H1 (cell line): Measurements from ENCODE around the gene SKAP2. TPM values are rescaled to one million over a fixed set of nuclear protein-coding genes. Genes with fewer than 3 reads are reported as not detected.

Experiments
- CTCF ChIA-PET: fragments of 300-600 bp; sonication (Branson Sonifier 250); formaldehyde crosslinking; loops from one replicate; lab custom pipeline; 2021; ENCODE audit not compliant: partially characterized antibody; lab: Charles Lee
- POLR2A ChIA-PET: fragments of 300-600 bp; sonication (Branson Sonifier 250); formaldehyde crosslinking; loops from one replicate; lab custom pipeline; 2021; ENCODE audit warnings: inconsistent platforms; ENCODE audit not compliant: partially characterized antibody; lab: Charles Lee
- DNase-seq, 2 experiments: peaks; one replicate each; pipeline versions ENCODE4 v3.0.0 to v3.0.0-alpha.2; 2010 to 2022; ENCODE audit warnings: low spot score in 2 of 2, low read depth in 1 of 2, mixed read lengths in 1 of 2
- FAIRE-seq: peaks from 2 replicates; lab custom pipeline; 2011; peaks lifted over from hg19 to GRCh38; lab: Jason Lieb, UNC
- H2AFZ ChIP-seq: 2 replicates; pipeline ENCODE4 v1.8.1; 2012; ENCODE audit warnings: low read length, inconsistent platforms
- H2AK5ac ChIP-seq: 2 replicates; pipeline ENCODE4 v1.6.1; 2013; ENCODE audit warnings: low read depth, low read length
- H2BK120ac ChIP-seq: replicated peaks from 2 replicates; pipeline ENCODE3; 2013; ENCODE audit warnings: low read depth, low read length, inconsistent platforms
- H2BK12ac ChIP-seq: 2 replicates; pipeline ENCODE4 v1.6.1; 2013; ENCODE audit warnings: low read depth, low read length
- H2BK15ac ChIP-seq: 2 replicates; pipeline ENCODE4 v1.6.1; 2013; ENCODE audit warnings: low read length
- H2BK20ac ChIP-seq: 2 replicates; pipeline ENCODE4 v1.6.1; 2013; ENCODE audit warnings: low read length
- H2BK5ac ChIP-seq: 2 replicates; pipeline ENCODE4 v1.6.1; 2013; ENCODE audit warnings: low read depth, low read length
- H3K14ac ChIP-seq: 2 replicates; pipeline ENCODE4 v1.6.1; 2013; ENCODE audit warnings: inconsistent platforms; ENCODE audit not compliant: insufficient read length
- H3K18ac ChIP-seq: 2 replicates; pipeline ENCODE4 v1.6.1; 2013; ENCODE audit warnings: low read length; ENCODE audit errors: extremely low read depth
- H3K23ac ChIP-seq: 2 replicates; pipeline ENCODE4 v1.6.1; 2013; ENCODE audit warnings: inconsistent platforms; ENCODE audit not compliant: insufficient read length
- H3K23me2 ChIP-seq: 2 replicates; pipeline ENCODE4 v1.6.1; 2013; ENCODE audit warnings: low read depth, low read length
- H3K27ac ChIP-seq: 2 replicates; pipeline ENCODE4 v1.6.1; 2011; ENCODE audit warnings: low read depth, low read length, inconsistent platforms
- H3K27me3 ChIP-seq, 4 experiments: replicated peaks in 1 of 4; 1 replicate in 1 of 4; 2 replicates in 3 of 4; pipeline versions ENCODE4 v1.6.1 to v1.8.1; 2011 to 2013; ENCODE audit warnings: low read length in 3 of 4, mild to moderate bottlenecking in 3 of 4, inconsistent platforms in 2 of 4, mixed read lengths in 2 of 4, moderate library complexity in 1 of 4; ENCODE audit not compliant: control insufficient read depth in 3 of 4, insufficient read depth in 3 of 4; ENCODE audit errors: extremely low read depth in 1 of 4
- H3K36me3 ChIP-seq, 4 experiments: 2 replicates each; pipeline versions ENCODE4 v1.6.1 to v1.8.1; 2011 to 2013; ENCODE audit warnings: mild to moderate bottlenecking in 4 of 4, low read length in 3 of 4, moderate library complexity in 2 of 4, control low read depth in 1 of 4, inconsistent platforms in 1 of 4; ENCODE audit not compliant: insufficient read depth in 4 of 4, control insufficient read depth in 2 of 4
- H3K4ac ChIP-seq: replicated peaks from 2 replicates; pipeline ENCODE3; 2013; ENCODE audit warnings: low read length, low read depth, mixed read lengths, inconsistent platforms; ENCODE audit not compliant: insufficient read length
- H3K4me1 ChIP-seq, 4 experiments: replicated peaks in 1 of 4; 1 replicate in 1 of 4; 2 replicates in 3 of 4; pipeline versions ENCODE4 v1.6.1 to v1.8.1; 2011 to 2013; ENCODE audit warnings: low read length in 3 of 4, inconsistent platforms in 2 of 4, mixed read lengths in 1 of 4; ENCODE audit not compliant: insufficient read depth in 4 of 4, control insufficient read depth in 3 of 4
- H3K4me2 ChIP-seq, 2 experiments: 2 replicates each; pipeline versions ENCODE4 v1.6.1 to v1.8.1; 2011 to 2013; ENCODE audit warnings: low read depth in 2 of 2, low read length in 2 of 2, control low read depth in 1 of 2, inconsistent platforms in 1 of 2, mild to moderate bottlenecking in 1 of 2; ENCODE audit not compliant: insufficient read depth in 1 of 2
- H3K4me3 ChIP-seq, 4 experiments: fragments of 200-600, 300-600 bp in 1 of 4; sonication (generic), shearing (Covaris generic), sonication (Bioruptor Twin) in 1 of 4; 2 replicates each; pipeline versions ENCODE4 v1.5.1 to v1.8.1; 2011 to 2016; ENCODE audit warnings: low read length in 4 of 4, low read depth in 3 of 4, control low read depth in 2 of 4, inconsistent platforms in 2 of 4, mild to moderate bottlenecking in 2 of 4, mixed read lengths in 1 of 4, moderate library complexity in 1 of 4; ENCODE audit not compliant: insufficient read depth in 2 of 4; ENCODE audit errors: extremely low read depth in 1 of 4
- H3K56ac ChIP-seq: replicated peaks from 2 replicates; pipeline ENCODE3; 2013; ENCODE audit warnings: low read depth, mild to moderate bottlenecking, mixed read lengths, low read length, inconsistent platforms; ENCODE audit not compliant: insufficient read length
- H3K79me1 ChIP-seq: 2 replicates; pipeline ENCODE4 v1.6.1; 2013; ENCODE audit warnings: low read depth, low read length, control low read depth
- H3K79me2 ChIP-seq, 2 experiments: 2 replicates each; pipeline versions ENCODE4 v1.6.1 to v1.8.1; 2012 to 2013; ENCODE audit warnings: low read length in 2 of 2, mild to moderate bottlenecking in 2 of 2, inconsistent platforms in 1 of 2; ENCODE audit not compliant: insufficient read depth in 2 of 2, control insufficient read depth in 1 of 2
- H3K9ac ChIP-seq, 4 experiments: replicated peaks in 1 of 4; 1 replicate in 1 of 4; 2 replicates in 3 of 4; pipeline versions ENCODE4 v1.6.1 to v1.8.1; 2011 to 2013; ENCODE audit warnings: low read depth in 3 of 4, low read length in 3 of 4, control low read depth in 2 of 4, mild to moderate bottlenecking in 2 of 4, moderate library complexity in 2 of 4, inconsistent platforms in 1 of 4; ENCODE audit errors: extremely low read depth in 1 of 4
- H3K9me3 ChIP-seq, 2 experiments: 2 replicates each; pipeline versions ENCODE4 v1.6.1 to v1.8.1; 2012 to 2013; ENCODE audit warnings: mild to moderate bottlenecking in 2 of 2, moderate library complexity in 2 of 2, control low read depth in 1 of 2, inconsistent platforms in 1 of 2, low read depth in 1 of 2, low read length in 1 of 2, mixed read lengths in 1 of 2; ENCODE audit not compliant: insufficient read depth in 2 of 2
- H4K20me1 ChIP-seq, 2 experiments: replicated peaks in 1 of 2; 2 replicates each; pipeline versions ENCODE3 to v1.8.1; 2011 to 2013; ENCODE audit warnings: inconsistent platforms in 2 of 2, low read length in 2 of 2, mild to moderate bottlenecking in 1 of 2; ENCODE audit not compliant: insufficient read depth in 2 of 2, control insufficient read depth in 1 of 2
- H4K5ac ChIP-seq: 2 replicates; pipeline ENCODE4 v1.6.1; 2013; ENCODE audit warnings: low read length, low read depth, mixed read lengths, inconsistent platforms; ENCODE audit not compliant: insufficient read length
- H4K8ac ChIP-seq: 2 replicates; pipeline ENCODE4 v1.8.0; 2013; ENCODE audit warnings: mild to moderate bottlenecking, moderate library complexity, low read length, inconsistent platforms; ENCODE audit not compliant: insufficient read depth; ENCODE audit errors: extremely low read depth
- H4K91ac ChIP-seq: replicated peaks from 2 replicates; pipeline ENCODE3; 2013; ENCODE audit warnings: low read length, mixed read lengths, inconsistent platforms; ENCODE audit not compliant: insufficient read length
- E2F6 ChIP-seq: IDR thresholded peaks from 2 replicates; pipeline ENCODE4 v1.6.1; 2012; ENCODE audit warnings: inconsistent platforms
- JUN ChIP-seq: IDR thresholded peaks from 2 replicates; pipeline ENCODE4 v1.6.1; 2011; ENCODE audit warnings: low read depth, mild to moderate bottlenecking, improper control_type of control experiment, low read length
- SIX5 ChIP-seq: IDR thresholded peaks from 2 replicates; pipeline ENCODE4 v1.6.1; 2011; ENCODE audit warnings: mild to moderate bottlenecking, low read depth, low read length
- SUZ12 ChIP-seq: fragments of 200-600 bp; sonication (generic); IDR thresholded peaks from 2 replicates; pipeline ENCODE4 v1.6.1; 2012; ENCODE audit warnings: mild to moderate bottlenecking, inconsistent platforms, low read length, moderate library complexity, mixed read lengths
- WGBS, 2 experiments: shearing (Covaris generic) in 1 of 2; methylation state at CpG; one replicate each; pipeline versions ENCODE4 v1.1.6 to v1.1.7; 2013 to 2015; ENCODE audit warnings: low lambda C conversion rate in 2 of 2, mixed read lengths in 2 of 2, inconsistent platforms in 1 of 2, low coverage in 1 of 2, missing lambda C conversion rate in 1 of 2; ENCODE audit not compliant: insufficient replicate concordance in 2 of 2, insufficient coverage in 1 of 2, insufficient read length in 1 of 2; ENCODE audit errors: extremely low coverage in 1 of 2, missing lambda C conversion rate in 1 of 2; 5-methylcytosine and 5-hydroxymethylcytosine counted together
- polyA plus RNA-seq, 7 experiments: library from polyadenylated mRNA; depleted of rRNA in 3 of 7; stranded (reverse) in 5 of 7; unstranded in 2 of 7; fragments of >200 nt in 5 of 7; fragments of 200-250 nt in 2 of 7; gene quantifications; 1 replicate in 5 of 7; 2 replicates in 1 of 7; 4 replicates in 1 of 7; pipeline versions ENCODE4 v1.2.1 to v1.2.3, GENCODE V29; 2011 to 2013; ENCODE audit warnings: missing spikeins in 2 of 7, mixed read lengths in 2 of 7
- total RNA-seq: library from RNA; stranded (reverse); fragmentation: NEBNext Ultra II Directional; extraction: Animal tissue kit (Norgen Biotek cat#: 25700); gene quantifications from 2 replicates; pipeline ENCODE4 v1.2.1, GENCODE V29; 2021

The SKAP2 gene
- total and polyA plus RNA-seq, 2 of the 8 experiments (the other 6 are each of a cell fraction or from before 2014, with no cell fraction given): 0.53 to 5.1 TPM

GRCh38 chr7:26618449-26618848, 245.9 kb downstream of the SKAP2 start:
- Histone ChIP-seq H4K5ac (no peak overlapping the region), H3K23me2 (no peaks in the 10 kb centered on the region), H2BK120ac (no peak overlapping the region), H3K27me3 (no peaks in the 10 kb centered on the region; a peak in 1 of 7 replicates)
- FAIRE-seq (no peak), DNase-seq (no peak)
- POLR2A ChIA-PET: no interaction called here
- TF ChIP-seq SIX5 (no peak), E2F6 (peak; percentile 44; the same call in 1 of the 2 replicates), JUN (no peak), SUZ12 (no peak)
- TF ChIP-seq, all 59 proteins: peak for 1
- no peak overlapping the region for H3K9ac ChIP-seq
- CTCF ChIA-PET: interaction anchor here (0.6 to 4.0 kb wide), 6 partner anchors 11 to 809 kb away, joined by 3 to 25 read pairs (median 4); no protein-coding TSS in a partner anchor
- H2AK5ac ChIP-seq: no peak overlapping the region
- no peak overlapping the region for H2BK15ac ChIP-seq
- no peak overlapping the region for H3K18ac ChIP-seq
- H3K56ac ChIP-seq: no peak overlapping the region
- no peak overlapping the region for H3K23ac ChIP-seq
- H3K4me2 ChIP-seq: no peak overlapping the region
- peak overlapping the region; percentile 77; the same call in 1 of the 2 replicates for H2AFZ ChIP-seq
- H2BK12ac ChIP-seq: no peak overlapping the region
- H3K79me2 ChIP-seq: no peaks in the 10 kb centered on the region
- no peak overlapping the region for H3K4me3 ChIP-seq
- no peaks in the 10 kb centered on the region for H3K36me3 ChIP-seq
- WGBS, 2 experiments: 80% methylated on average over 12 of the region's 12 CpGs; no CpG with 5 or more reads in 1 of the 2 experiments
- no peak overlapping the region for H3K27ac ChIP-seq
- H4K8ac ChIP-seq: no peak overlapping the region
- no peaks in the 10 kb centered on the region for H3K79me1 ChIP-seq
- H3K14ac ChIP-seq: no peak overlapping the region
- no peak overlapping the region for H3K4ac ChIP-seq
- H4K20me1 ChIP-seq: no peaks in the 10 kb centered on the region
- H4K91ac ChIP-seq: peak overlapping the region; percentile 54
- no peaks in the 10 kb centered on the region for H3K9me3 ChIP-seq
- no peak overlapping the region for H2BK20ac ChIP-seq
- H3K4me1 ChIP-seq: peaks cover 0 to 5% (median 0%) of the 10 kb centered on the region in 4 experiments; a peak in 5 of 7 replicates
- no peak overlapping the region for H2BK5ac ChIP-seq
